Anterior cingulate cortex (tissue), 58 donors: ENCODE measurements around the gene SLC6A20.

Experiments
- DNase-seq, 58 donors: peaks; one replicate each; lab custom pipeline; 2025; lab: John Stamatoyannopoulos, UW

The SLC6A20 gene

GRCh38 chr3:45802146-45802545 is 5.8 kb upstream of the SLC6A20 start:
- no peak for DNase-seq

GRCh38 chr3:45800611-45801010 is 4.3 kb upstream of the SLC6A20 start:
- DNase-seq = no peak

- DNase-seq = no peak
Measured at GRCh38 chr3:45799586-45799985, 3.2 kb upstream of the SLC6A20 start.

- DNase-seq = no peak
Measured at GRCh38 chr3:45798034-45798433, 1.7 kb upstream of the SLC6A20 start.

- DNase-seq = no peak
Measured at GRCh38 chr3:45796902-45797637, 734 bp upstream of the SLC6A20 start.

GRCh38 chr3:45795509-45795881 is 841 bp downstream of the SLC6A20 start:
- DNase-seq = no peak

- no peak for DNase-seq
Measured at GRCh38 chr3:45794660-45795059, 1.7 kb downstream of the SLC6A20 start.

- DNase-seq = no peak
Measured at GRCh38 chr3:45794177-45794560, 2.2 kb downstream of the SLC6A20 start.

- DNase-seq = no peak
Measured at GRCh38 chr3:45793482-45794176, 2.7 kb downstream of the SLC6A20 start.

GRCh38 chr3:45792516-45793172 is 3.7 kb downstream of the SLC6A20 start:
- no peak for DNase-seq

- DNase-seq = no peak
Measured at GRCh38 chr3:45792036-45792435, 4.3 kb downstream of the SLC6A20 start.

GRCh38 chr3:45790596-45790995 is 5.7 kb downstream of the SLC6A20 start:
- DNase-seq = no peak

GRCh38 chr3:45789235-45789812 is 7.0 kb downstream of the SLC6A20 start:
- DNase-seq = no peak

GRCh38 chr3:45787551-45787950 is 8.8 kb downstream of the SLC6A20 start:
- DNase-seq = no peak

- no peak for DNase-seq
Measured at GRCh38 chr3:45786801-45787495, 9.4 kb downstream of the SLC6A20 start.

GRCh38 chr3:45785605-45786150 is 10.7 kb downstream of the SLC6A20 start:
- DNase-seq = no peak

- no peak for DNase-seq
Measured at GRCh38 chr3:45783667-45784066, 12.7 kb downstream of the SLC6A20 start.

GRCh38 chr3:45782381-45782780 is 14.0 kb downstream of the SLC6A20 start:
- DNase-seq = no peak

- no peak for DNase-seq
Measured at GRCh38 chr3:45781841-45782240, 14.5 kb downstream of the SLC6A20 start.

- no peak for DNase-seq
Measured at GRCh38 chr3:45781271-45781670, 15.1 kb downstream of the SLC6A20 start.
